ACC112 (cell line): ENCODE results near the gene PRKCB.
A peak's percentile ranks its signal among the peaks of the same experiment; 100 is the strongest.

Source experiments
- H2AFZ ChIP-seq: fragments of 200-600 bp; sonication (generic); one replicate; pipeline ENCODE4 v1.6.0; 2017; ENCODE audit warnings: antibody characterized with exemption, low read length; ENCODE audit not compliant: unreplicated experiment
- H3K27ac ChIP-seq: fragments of 200-600 bp; sonication (generic); 2 replicates; pipeline ENCODE4 v1.5.1; 2014; ENCODE audit warnings: low read depth, mild to moderate bottlenecking, antibody characterized with exemption, low read length, moderate library complexity
- H3K27me3 ChIP-seq: fragments of 200-600 bp; sonication (generic); 2 replicates; pipeline ENCODE4 v1.6.1; 2014; ENCODE audit warnings: mild to moderate bottlenecking, antibody characterized with exemption, low read length, moderate library complexity, mixed read lengths; ENCODE audit not compliant: insufficient read depth
- H3K36me3 ChIP-seq: fragments of 200-600 bp; sonication (generic); 2 replicates; pipeline ENCODE4 v1.6.1; 2016; ENCODE audit warnings: mild to moderate bottlenecking, antibody characterized with exemption, low read length, moderate library complexity, mixed read lengths; ENCODE audit not compliant: insufficient read depth
- H3K4me1 ChIP-seq: fragments of 200-600 bp; sonication (generic); one replicate; pipeline ENCODE4 v1.6.1; 2016; ENCODE audit warnings: low read length, mixed read lengths; ENCODE audit not compliant: insufficient read depth, unreplicated experiment, control insufficient read depth
- H3K4me3 ChIP-seq: fragments of 200-600 bp; sonication (generic); 2 replicates; pipeline ENCODE4 v1.5.1; 2014; ENCODE audit warnings: mild to moderate bottlenecking, low read depth, low read length
- H3K79me2 ChIP-seq: fragments of 200-600 bp; sonication (generic); one replicate; pipeline ENCODE4 v1.6.0; 2016; ENCODE audit warnings: low read length; ENCODE audit not compliant: control insufficient read depth, unreplicated experiment, insufficient read depth

Gene PRKCB

DNA sequence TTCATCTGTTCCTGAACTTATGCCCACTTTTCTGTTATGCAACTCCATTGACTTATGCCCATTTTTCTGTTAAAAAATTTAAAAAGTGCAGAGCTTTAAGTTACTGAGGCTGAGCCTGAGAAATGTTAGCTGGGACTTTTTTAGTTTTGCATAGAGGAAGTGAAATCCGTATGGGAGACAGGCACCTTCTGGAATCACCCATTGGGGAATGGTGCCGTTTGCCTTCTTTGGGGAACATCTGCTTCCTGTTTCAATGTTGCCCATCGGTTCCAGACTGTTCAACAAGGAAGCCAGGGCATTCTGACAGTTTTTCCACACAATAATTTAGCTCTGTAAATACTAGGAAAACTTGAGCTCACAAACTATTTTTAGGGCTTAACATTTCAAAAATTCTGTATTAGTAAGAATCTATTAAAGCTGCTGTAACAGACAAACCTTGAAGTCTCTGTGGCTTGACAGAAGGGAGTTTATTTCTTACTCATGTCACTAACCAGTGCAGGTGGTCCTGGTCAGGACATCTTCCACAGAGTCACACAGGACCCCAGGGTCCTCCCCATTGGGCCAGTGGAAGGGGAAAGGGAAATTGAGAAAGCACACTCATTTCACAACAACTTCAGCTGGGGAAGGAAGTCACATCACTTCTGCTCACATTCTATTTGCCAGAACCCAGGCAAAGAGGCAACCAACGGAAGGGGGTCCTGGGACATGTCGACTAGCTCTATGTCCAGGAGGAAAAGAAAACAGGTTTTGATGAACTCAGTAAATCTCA, 17.2 kb downstream of the PRKCB start:
- no peak overlapping the region for H2AFZ ChIP-seq
- no peak overlapping the region for H3K27ac ChIP-seq
- no peaks in the 10 kb centered on the region for H3K4me1 ChIP-seq
- H3K27me3 ChIP-seq: peaks cover 3% of the 10 kb centered on the region; the same call in 1 of the 2 replicates
- H3K79me2 ChIP-seq: no peaks in the 10 kb centered on the region
- no peaks in the 10 kb centered on the region for H3K36me3 ChIP-seq
- H3K4me3 ChIP-seq: no peak overlapping the region

GRCh38 chr16:23855010-23855409, 19.2 kb downstream of the PRKCB start:
- no peak overlapping the region for H3K4me3 ChIP-seq
- no peak overlapping the region for H3K27ac ChIP-seq
- H2AFZ ChIP-seq: no peak overlapping the region
- H3K27me3 ChIP-seq: peaks cover 3% of the 10 kb centered on the region; the same call in 1 of the 2 replicates
- H3K79me2 ChIP-seq: no peaks in the 10 kb centered on the region
- H3K36me3 ChIP-seq: no peaks in the 10 kb centered on the region
- no peaks in the 10 kb centered on the region for H3K4me1 ChIP-seq

GRCh38 chr16:23856251-23856709, 20.5 kb downstream of the PRKCB start:
- H2AFZ ChIP-seq: no peak overlapping the region
- H3K79me2 ChIP-seq: no peaks in the 10 kb centered on the region
- H3K4me1 ChIP-seq: no peaks in the 10 kb centered on the region
- H3K4me3 ChIP-seq: no peak overlapping the region
- H3K36me3 ChIP-seq: no peaks in the 10 kb centered on the region
- H3K27ac ChIP-seq: no peak overlapping the region
- peaks cover 3% of the 10 kb centered on the region; the same call in 1 of the 2 replicates for H3K27me3 ChIP-seq

- H3K79me2 ChIP-seq: no peaks in the 10 kb centered on the region
- no peaks in the 10 kb centered on the region for H3K36me3 ChIP-seq
- no peaks in the 10 kb centered on the region for H3K27me3 ChIP-seq
- no peak overlapping the region for H3K27ac ChIP-seq
- H3K4me3 ChIP-seq: no peak overlapping the region
- H2AFZ ChIP-seq: no peak overlapping the region
- H3K4me1 ChIP-seq: no peaks in the 10 kb centered on the region
Observed at GRCh38 chr16:23857256-23857880, 21.6 kb downstream of the PRKCB start.

DNA sequence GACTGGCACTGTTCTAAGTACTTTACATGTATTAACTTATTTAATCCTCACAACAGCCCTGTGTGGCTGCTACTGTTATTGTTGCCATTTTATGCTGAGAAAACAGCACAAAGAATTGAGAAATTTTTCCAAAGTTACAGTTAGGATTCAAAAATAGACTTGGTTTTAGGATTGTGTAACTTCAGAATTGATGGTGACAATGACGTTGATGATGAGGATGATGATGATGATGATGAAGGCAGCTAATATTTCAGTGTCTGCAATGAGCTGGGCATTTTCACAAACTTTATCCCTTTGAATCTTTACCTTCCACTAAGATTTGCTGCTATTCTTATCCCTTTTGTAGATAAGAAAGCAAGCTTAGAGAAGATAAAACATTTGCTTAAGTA, 22.1 kb downstream of the PRKCB start:
- H3K79me2 ChIP-seq: no peaks in the 10 kb centered on the region
- no peak overlapping the region for H2AFZ ChIP-seq
- no peaks in the 10 kb centered on the region for H3K4me1 ChIP-seq
- H3K27me3 ChIP-seq: no peaks in the 10 kb centered on the region
- no peak overlapping the region for H3K27ac ChIP-seq
- H3K4me3 ChIP-seq: no peak overlapping the region
- no peaks in the 10 kb centered on the region for H3K36me3 ChIP-seq

GRCh38 chr16:23858542-23858941, 22.8 kb downstream of the PRKCB start:
- no peak overlapping the region for H3K27ac ChIP-seq
- H3K4me1 ChIP-seq: no peaks in the 10 kb centered on the region
- no peaks in the 10 kb centered on the region for H3K79me2 ChIP-seq
- no peak overlapping the region for H3K4me3 ChIP-seq
- no peaks in the 10 kb centered on the region for H3K27me3 ChIP-seq
- no peaks in the 10 kb centered on the region for H3K36me3 ChIP-seq
- no peak overlapping the region for H2AFZ ChIP-seq

- Histone ChIP-seq H2AFZ (no peak overlapping the region), H3K4me1 (no peaks in the 10 kb centered on the region), H3K27ac (no peak overlapping the region), H3K79me2 (no peaks in the 10 kb centered on the region), H3K4me3 (no peak overlapping the region), H3K36me3 (no peaks in the 10 kb centered on the region), H3K27me3 (no peaks in the 10 kb centered on the region)
Observed at GRCh38 chr16:23859713-23860269, 24.0 kb downstream of the PRKCB start.

DNA sequence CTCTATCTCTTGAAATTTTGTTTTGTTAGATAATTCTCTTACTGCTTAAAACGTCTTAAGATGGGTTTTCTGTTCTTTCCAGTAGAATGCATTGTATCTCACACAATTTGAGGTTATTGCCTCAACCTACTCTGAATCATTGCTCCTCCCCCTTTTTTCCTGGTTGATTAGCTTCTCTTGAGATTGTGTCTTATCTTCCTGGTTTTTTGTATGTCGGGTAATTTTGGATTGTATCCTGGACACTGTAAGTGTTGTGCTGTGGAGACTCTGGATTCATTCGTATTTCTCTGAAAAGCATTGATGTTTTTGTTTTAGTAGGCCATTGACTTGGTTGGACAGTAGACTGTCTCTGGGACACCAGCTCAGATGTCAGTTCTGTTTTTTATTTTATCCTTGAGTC, 26.1 kb downstream of the PRKCB start:
- H3K79me2 ChIP-seq: no peaks in the 10 kb centered on the region

DNA sequence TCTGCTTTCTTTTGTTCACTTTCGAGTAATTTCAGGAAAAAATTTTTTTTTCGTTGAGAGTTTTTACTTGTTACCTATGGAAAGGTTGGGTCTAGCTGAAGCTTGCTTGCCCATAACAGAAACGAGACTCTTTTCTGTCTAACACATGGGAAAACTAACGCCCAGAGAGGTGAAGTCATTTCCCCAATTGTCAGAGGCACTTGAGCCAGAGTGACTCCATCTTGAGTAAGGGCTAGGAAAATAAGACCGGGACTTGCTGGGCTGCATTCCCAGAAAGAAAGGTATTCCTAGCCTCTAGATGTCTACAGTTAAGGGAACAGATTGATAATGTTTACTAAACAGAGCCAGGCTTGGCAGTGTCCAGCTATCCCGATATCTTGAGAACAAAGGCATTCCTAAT, 26.8 kb downstream of the PRKCB start:
- no peaks in the 10 kb centered on the region for H3K27me3 ChIP-seq

More for the DNA sequence above, 26.1 kb downstream of the PRKCB start:
- Histone ChIP-seq H3K27me3 (no peaks in the 10 kb centered on the region), H3K27ac (no peak overlapping the region), H3K4me3 (no peak overlapping the region), H2AFZ (no peak overlapping the region), H3K4me1 (no peaks in the 10 kb centered on the region), H3K36me3 (no peaks in the 10 kb centered on the region)

GRCh38 chr16:23863511-23864422, 28.0 kb downstream of the PRKCB start:
- Histone ChIP-seq H3K36me3 (no peaks in the 10 kb centered on the region), H3K27ac (no peak overlapping the region), H2AFZ (no peak overlapping the region), H3K4me1 (no peaks in the 10 kb centered on the region), H3K27me3 (no peaks in the 10 kb centered on the region), H3K4me3 (0 out of 2 replicates have a peak overlapping the region, but pooled peaks have one; percentile 21), H3K79me2 (no peaks in the 10 kb centered on the region)

More for the DNA sequence above, 26.8 kb downstream of the PRKCB start:
- Histone ChIP-seq H3K79me2 (no peaks in the 10 kb centered on the region), H3K4me1 (no peaks in the 10 kb centered on the region), H3K36me3 (no peaks in the 10 kb centered on the region), H3K27ac (no peak overlapping the region), H3K4me3 (no peak overlapping the region), H2AFZ (no peak overlapping the region)
